HEK293 (cell line): Measurements from ENCODE around the gene METAP1.
"Not testable (repeated sequence)": the region's sequence is repeated elsewhere in the genome, so short reads cannot be mapped to it uniquely, and the experiment has no call there.

Experiments
- CTCF ChIA-PET: fragments of 350-600 bp; formaldehyde crosslinking; extraction: SDS; loops from one replicate; lab custom pipeline; 2021; ENCODE audit warnings: antibody characterized with exemption; lab: Yijun Ruan, JAX
- POLR2A ChIA-PET: fragments of 300-600 bp; formaldehyde crosslinking; extraction: SDS; loops from one replicate; lab custom pipeline; 2020; ENCODE audit warnings: antibody characterized with exemption, inconsistent platforms; lab: Yijun Ruan, JAX
- H3K27ac ChIP-seq: fragments of 200-500 bp; sonication (Bioruptor generic); 2 replicates; pipeline ENCODE4 v1.5.1; 2014; ENCODE audit warnings: low read depth, low read length, control low read depth, inconsistent platforms; ENCODE audit errors: extremely low read depth
- H3K36me3 ChIP-seq, 2 experiments: fragments of 200-500 bp in 1 of 2; sonication (Bioruptor generic) in 1 of 2; 1 replicate in 1 of 2; 2 replicates in 1 of 2; pipeline ENCODE4 v1.5.1; 2014 to 2017; ENCODE audit warnings: inconsistent platforms in 2 of 2, low read length in 2 of 2; ENCODE audit not compliant: control insufficient read depth in 2 of 2, insufficient read depth in 1 of 2
- H3K4me1 ChIP-seq: fragments of 200-500 bp; sonication (Bioruptor generic); 2 replicates; pipeline ENCODE4 v1.5.1; 2014; ENCODE audit warnings: mild to moderate bottlenecking, low read length, inconsistent platforms; ENCODE audit not compliant: control insufficient read depth, insufficient read depth
- H3K4me3 ChIP-seq: 2 replicates; pipeline ENCODE4 v1.5.1; 2011; ENCODE audit warnings: low read depth, mild to moderate bottlenecking, control low read depth, low read length, moderate library complexity
- H3K9me3 ChIP-seq: fragments of 200-500 bp; sonication (Bioruptor generic); 2 replicates; pipeline ENCODE4 v1.5.1; 2014; ENCODE audit warnings: low read depth, low read length, inconsistent platforms; ENCODE audit not compliant: control insufficient read depth, insufficient read depth
- ELK4 ChIP-seq: IDR thresholded peaks from 2 replicates; pipeline ENCODE4 v1.6.1; 2011; ENCODE audit warnings: mild to moderate bottlenecking, low read depth, low read length, borderline replicate concordance
- KLF1 ChIP-seq: fragments of 450-650 bp; formaldehyde crosslinking; IDR thresholded peaks from 2 replicates; pipeline ENCODE4 v1.5.1; 2016; ENCODE audit warnings: missing biosample characterization, missing genetic modification characterization
- PBX3 ChIP-seq: sonication (generic); formaldehyde crosslinking; IDR thresholded peaks from 2 replicates; pipeline ENCODE4 v1.8.1; 2022; ENCODE audit warnings: mild to moderate bottlenecking, moderate library complexity, missing genetic modification reagents
- ZNF175 ChIP-seq: fragments of 450-650 bp; formaldehyde crosslinking; IDR thresholded peaks from 2 replicates; pipeline ENCODE4 v1.5.1; 2016; ENCODE audit warnings: missing biosample characterization, missing genetic modification characterization
- ZNF2 ChIP-seq: fragments of 450-650 bp; formaldehyde crosslinking; IDR thresholded peaks from 2 replicates; pipeline ENCODE4 v1.5.1; 2016; ENCODE audit warnings: missing biosample characterization, missing genetic modification characterization
- ZNF23 ChIP-seq: fragments of 450-650 bp; formaldehyde crosslinking; IDR thresholded peaks from 2 replicates; pipeline ENCODE4 v1.5.1; 2016; ENCODE audit warnings: missing biosample characterization, missing genetic modification characterization, borderline replicate concordance
- ZNF426 ChIP-seq: fragments of 450-650 bp; formaldehyde crosslinking; IDR thresholded peaks from 2 replicates; pipeline ENCODE4 v1.5.1; 2017; ENCODE audit warnings: missing biosample characterization, missing genetic modification characterization, mild to moderate bottlenecking, inconsistent platforms, moderate library complexity
- ZNF488 ChIP-seq: fragments of 450-650 bp; formaldehyde crosslinking; IDR thresholded peaks from 2 replicates; pipeline ENCODE4 v1.5.1; 2016; ENCODE audit warnings: missing biosample characterization, missing genetic modification characterization
- ZNF518A ChIP-seq: fragments of 450-650 bp; formaldehyde crosslinking; conservative IDR thresholded peaks from 2 replicates; pipeline ENCODE4 v1.5.1; 2016; ENCODE audit warnings: low read depth, missing biosample characterization, missing genetic modification characterization
- ZNF529 ChIP-seq: fragments of 450-650 bp; formaldehyde crosslinking; IDR thresholded peaks from 2 replicates; pipeline ENCODE4 v1.5.1; 2017; ENCODE audit warnings: missing genetic modification characterization, missing biosample characterization; ENCODE audit not compliant: insufficient replicate concordance
- ZNF664 ChIP-seq: fragments of 450-650 bp; formaldehyde crosslinking; IDR thresholded peaks from 2 replicates; pipeline ENCODE4 v1.5.1; 2016; ENCODE audit warnings: missing biosample characterization, missing genetic modification characterization
- ZNF791 ChIP-seq: fragments of 450-650 bp; formaldehyde crosslinking; IDR thresholded peaks from 2 replicates; pipeline ENCODE4 v1.5.1; 2016; ENCODE audit warnings: missing biosample characterization, missing genetic modification characterization

The METAP1 gene

GRCh38 chr4:99079625-99080295 is 84.2 kb downstream of the METAP1 start:
- TF ChIP-seq ZNF175 (tag by site-specific recombination), result no peak
- no peak for TF ChIP-seq ZNF529 (tag by site-specific recombination)
- TF ChIP-seq ELK4, result no peak
- no peak for TF ChIP-seq ZNF488 (tag by site-specific recombination)
- TF ChIP-seq ZNF23 (tag by site-specific recombination), result no peak
- no peak for TF ChIP-seq ZNF791 (tag by site-specific recombination)
- TF ChIP-seq PBX3 (CRISPR knock-in tag), result no peak
- no peaks in the 10 kb centered on the region for H3K4me1 ChIP-seq
- no peaks in the 10 kb centered on the region for H3K9me3 ChIP-seq
- peaks cover 14 to 98% of the 10 kb centered on the region in 2 experiments for H3K36me3 ChIP-seq
- no peak overlapping the region for H3K4me3 ChIP-seq
- no peak overlapping the region for H3K27ac ChIP-seq
- ChIA-PET POLR2A (no interaction called here), CTCF (no interaction called here)

GRCh38 chr4:99080869-99081268 is 85.3 kb downstream of the METAP1 start:
- H3K36me3 ChIP-seq, result peaks cover 8 to 97% of the 10 kb centered on the region in 2 experiments
- CTCF ChIA-PET, result interaction anchor here (0.6 kb wide), 1 partner anchor 152 kb away, joined by 3 read pairs; the partner anchor contains the start of gene EIF4E
- H3K27ac ChIP-seq, H3K4me3 ChIP-seq, H3K4me1 ChIP-seq, H3K9me3 ChIP-seq: not testable (repeated sequence)
- POLR2A ChIA-PET, result interaction anchor here (0.6 kb wide), 1 partner anchor 8 kb away, joined by 3 read pairs; the partner anchor contains the start of gene ADH5

GRCh38 chr4:99082192-99082591 is 86.7 kb downstream of the METAP1 start:
- ChIA-PET CTCF (no interaction called here), POLR2A (no interaction called here)
- Histone ChIP-seq H3K36me3 (peaks cover 4 to 86% of the 10 kb centered on the region in 2 experiments), H3K9me3 (no peaks in the 10 kb centered on the region), H3K4me3 (no peak overlapping the region)
- TF ChIP-seq ZNF2 (tag by site-specific recombination) (no peak), ZNF518A (tag by site-specific recombination) (no peak), KLF1 (tag by site-specific recombination) (no peak), ZNF426 (tag by site-specific recombination) (no peak), ZNF664 (tag by site-specific recombination) (no peak), ZNF488 (tag by site-specific recombination) (no peak)
- TF ChIP-seq, all 188 proteins: peak for 0
- Histone ChIP-seq H3K4me1 (no peaks in the 10 kb centered on the region), H3K27ac (no peak overlapping the region)
